Stimulated activated naive CD8-positive, alpha-beta T cell treated with anti-CD3 and anti-CD28 coated beads, Interleukin-15, Interleukin-2, amounts not matched to agents 100 ng/mL and 50 ng/mL, for 24 hours (primary cell): ENCODE data around the gene PACRG.

Source experiments
- H3K27ac Mint-ChIP-seq: one replicate; pipeline ENCODE4 v1.8.0; 2021; ENCODE audit warnings: mild to moderate bottlenecking, mixed read lengths
- H3K27me3 Mint-ChIP-seq: one replicate; pipeline ENCODE4 v1.8.0; 2021; ENCODE audit warnings: mixed read lengths
- H3K36me3 Mint-ChIP-seq: one replicate; pipeline ENCODE4 v1.8.0; 2021; ENCODE audit warnings: low read depth, mixed read lengths
- H3K4me1 Mint-ChIP-seq: one replicate; pipeline ENCODE4 v1.8.0; 2021; ENCODE audit warnings: low read depth, mixed read lengths
- H3K4me3 Mint-ChIP-seq: one replicate; pipeline ENCODE4 v1.8.0; 2021; ENCODE audit warnings: mild to moderate bottlenecking, mixed read lengths
- H3K9me3 Mint-ChIP-seq: one replicate; pipeline ENCODE4 v1.8.0; 2021; ENCODE audit warnings: mixed read lengths

Gene PACRG

GRCh38 chr6:163162874-163163213, 435.1 kb downstream of the PACRG start:
- no peaks in the 10 kb centered on the region for H3K27me3 Mint-ChIP-seq
- H3K27ac Mint-ChIP-seq, result no peak overlapping the region
- H3K4me3 Mint-ChIP-seq, result no peak overlapping the region
- H3K4me1 Mint-ChIP-seq, result no peaks in the 10 kb centered on the region
- no peaks in the 10 kb centered on the region for H3K9me3 Mint-ChIP-seq
- no peaks in the 10 kb centered on the region for H3K36me3 Mint-ChIP-seq

GRCh38 chr6:163164175-163164900, 436.6 kb downstream of the PACRG start:
- no peaks in the 10 kb centered on the region for H3K4me1 Mint-ChIP-seq
- H3K27me3 Mint-ChIP-seq, result no peaks in the 10 kb centered on the region
- H3K36me3 Mint-ChIP-seq, result no peaks in the 10 kb centered on the region
- H3K9me3 Mint-ChIP-seq, result no peaks in the 10 kb centered on the region
- no peak overlapping the region for H3K4me3 Mint-ChIP-seq
- H3K27ac Mint-ChIP-seq, result no peak overlapping the region

- no peaks in the 10 kb centered on the region for H3K9me3 Mint-ChIP-seq
- H3K36me3 Mint-ChIP-seq, result no peaks in the 10 kb centered on the region
- no peak overlapping the region for H3K27ac Mint-ChIP-seq
- no peaks in the 10 kb centered on the region for H3K4me1 Mint-ChIP-seq
- no peak overlapping the region for H3K4me3 Mint-ChIP-seq
- H3K27me3 Mint-ChIP-seq, result no peaks in the 10 kb centered on the region
Observed at GRCh38 chr6:163165155-163165910, 437.6 kb downstream of the PACRG start.

GRCh38 chr6:163165922-163166321, 438.1 kb downstream of the PACRG start:
- Mint-ChIP-seq H3K4me3 (no peak overlapping the region), H3K27ac (no peak overlapping the region), H3K27me3 (no peaks in the 10 kb centered on the region), H3K9me3 (no peaks in the 10 kb centered on the region), H3K4me1 (no peaks in the 10 kb centered on the region), H3K36me3 (no peaks in the 10 kb centered on the region)

- Mint-ChIP-seq H3K36me3 (no peaks in the 10 kb centered on the region), H3K27ac (no peak overlapping the region), H3K27me3 (no peaks in the 10 kb centered on the region), H3K4me1 (no peaks in the 10 kb centered on the region), H3K9me3 (no peaks in the 10 kb centered on the region), H3K4me3 (no peak overlapping the region)
Observed at GRCh38 chr6:163166507-163166906, 438.7 kb downstream of the PACRG start.

GRCh38 chr6:163169521-163169920, 441.7 kb downstream of the PACRG start:
- H3K4me3 Mint-ChIP-seq, result no peak overlapping the region
- H3K36me3 Mint-ChIP-seq, result no peaks in the 10 kb centered on the region
- no peaks in the 10 kb centered on the region for H3K9me3 Mint-ChIP-seq
- no peak overlapping the region for H3K27ac Mint-ChIP-seq
- no peaks in the 10 kb centered on the region for H3K27me3 Mint-ChIP-seq
- H3K4me1 Mint-ChIP-seq, result no peaks in the 10 kb centered on the region

GRCh38 chr6:163170294-163170883, 442.6 kb downstream of the PACRG start:
- no peaks in the 10 kb centered on the region for H3K4me1 Mint-ChIP-seq
- no peaks in the 10 kb centered on the region for H3K27me3 Mint-ChIP-seq
- no peak overlapping the region for H3K4me3 Mint-ChIP-seq
- H3K27ac Mint-ChIP-seq, result no peak overlapping the region
- H3K36me3 Mint-ChIP-seq, result no peaks in the 10 kb centered on the region
- no peaks in the 10 kb centered on the region for H3K9me3 Mint-ChIP-seq

- Mint-ChIP-seq H3K9me3 (no peaks in the 10 kb centered on the region), H3K4me3 (no peak overlapping the region), H3K27me3 (peaks cover 5% of the 10 kb centered on the region), H3K4me1 (no peaks in the 10 kb centered on the region), H3K36me3 (no peaks in the 10 kb centered on the region), H3K27ac (no peak overlapping the region)
Observed at GRCh38 chr6:163173741-163174140, 446.0 kb downstream of the PACRG start.

- Mint-ChIP-seq H3K9me3 (no peaks in the 10 kb centered on the region), H3K4me3 (no peak overlapping the region), H3K36me3 (no peaks in the 10 kb centered on the region), H3K27ac (no peak overlapping the region), H3K4me1 (no peaks in the 10 kb centered on the region), H3K27me3 (peaks cover 5% of the 10 kb centered on the region)
Observed at GRCh38 chr6:163175301-163175700, 447.5 kb downstream of the PACRG start.

GRCh38 chr6:163176097-163176496, 448.3 kb downstream of the PACRG start:
- Mint-ChIP-seq H3K4me3 (no peak overlapping the region), H3K27me3 (peaks cover 5% of the 10 kb centered on the region), H3K4me1 (no peaks in the 10 kb centered on the region), H3K9me3 (no peaks in the 10 kb centered on the region), H3K27ac (no peak overlapping the region), H3K36me3 (no peaks in the 10 kb centered on the region)

- Mint-ChIP-seq H3K36me3 (no peaks in the 10 kb centered on the region), H3K27ac (no peak overlapping the region), H3K4me1 (no peaks in the 10 kb centered on the region), H3K27me3 (peaks cover 5% of the 10 kb centered on the region), H3K4me3 (no peak overlapping the region), H3K9me3 (no peaks in the 10 kb centered on the region)
Observed at GRCh38 chr6:163177007-163177406, 449.2 kb downstream of the PACRG start.

- H3K27me3 Mint-ChIP-seq, result peaks cover 5% of the 10 kb centered on the region
- no peaks in the 10 kb centered on the region for H3K9me3 Mint-ChIP-seq
- H3K4me3 Mint-ChIP-seq, result no peak overlapping the region
- H3K4me1 Mint-ChIP-seq, result no peaks in the 10 kb centered on the region
- H3K36me3 Mint-ChIP-seq, result no peaks in the 10 kb centered on the region
- H3K27ac Mint-ChIP-seq, result no peak overlapping the region
Observed at GRCh38 chr6:163177892-163178420, 450.2 kb downstream of the PACRG start.

- Mint-ChIP-seq H3K36me3 (no peaks in the 10 kb centered on the region), H3K27ac (no peak overlapping the region), H3K4me1 (no peaks in the 10 kb centered on the region), H3K4me3 (no peak overlapping the region), H3K27me3 (peaks cover 5% of the 10 kb centered on the region), H3K9me3 (no peaks in the 10 kb centered on the region)
Observed at GRCh38 chr6:163179061-163179460, 451.3 kb downstream of the PACRG start.

GRCh38 chr6:163179721-163180120, 451.9 kb downstream of the PACRG start:
- no peaks in the 10 kb centered on the region for H3K9me3 Mint-ChIP-seq
- no peak overlapping the region for H3K4me3 Mint-ChIP-seq
- no peaks in the 10 kb centered on the region for H3K4me1 Mint-ChIP-seq
- no peaks in the 10 kb centered on the region for H3K36me3 Mint-ChIP-seq
- peaks cover 5% of the 10 kb centered on the region for H3K27me3 Mint-ChIP-seq
- H3K27ac Mint-ChIP-seq, result no peak overlapping the region

GRCh38 chr6:163180874-163181541, 453.2 kb downstream of the PACRG start:
- Mint-ChIP-seq H3K27me3 (peaks cover 5% of the 10 kb centered on the region), H3K36me3 (no peaks in the 10 kb centered on the region), H3K9me3 (no peaks in the 10 kb centered on the region), H3K4me3 (no peak overlapping the region), H3K4me1 (no peaks in the 10 kb centered on the region), H3K27ac (no peak overlapping the region)
